Smooth muscle cell (in vitro differentiated cells): Measurements from ENCODE around the gene KLHDC8A. TPM values are rescaled to one million over a fixed set of nuclear protein-coding genes. Genes with fewer than 3 reads are reported as not detected.

Experiments
- DNase-seq: peaks from one replicate; lab custom pipeline; 2025; ENCODE audit not compliant: unreplicated experiment; lab: John Stamatoyannopoulos, UW
- H2AFZ ChIP-seq: fragments of 200-600 bp; sonication (generic); 2 replicates; pipeline ENCODE4 v1.6.0; 2016; ENCODE audit warnings: antibody characterized with exemption, low read depth, mild to moderate bottlenecking
- H3F3A ChIP-seq: fragments of 200-600 bp; sonication (generic); 2 replicates; pipeline ENCODE4 v1.6.0; 2017; ENCODE audit warnings: antibody characterized with exemption, low read depth
- H3K27ac ChIP-seq: fragments of 200-600 bp; sonication (generic); 2 replicates; pipeline ENCODE4 v1.5.1; 2016; ENCODE audit warnings: low read depth, mild to moderate bottlenecking
- H3K27me3 ChIP-seq: fragments of 200-600 bp; sonication (generic); 2 replicates; pipeline ENCODE4 v1.6.1; 2016; ENCODE audit warnings: low read depth, mild to moderate bottlenecking
- H3K36me3 ChIP-seq: fragments of 200-600 bp; sonication (generic); 2 replicates; pipeline ENCODE4 v1.5.1; 2016; ENCODE audit warnings: low read depth
- H3K4me1 ChIP-seq: fragments of 200-600 bp; sonication (generic); 2 replicates; pipeline ENCODE4 v1.5.1; 2016; ENCODE audit warnings: low read depth
- H3K4me2 ChIP-seq: fragments of 200-600 bp; sonication (generic); 2 replicates; pipeline ENCODE4 v1.6.0; 2016; ENCODE audit warnings: mild to moderate bottlenecking
- H3K4me3 ChIP-seq: fragments of 200-600 bp; sonication (generic); 2 replicates; pipeline ENCODE4 v1.5.1; 2016; ENCODE audit warnings: mild to moderate bottlenecking
- H3K79me2 ChIP-seq: fragments of 200-600 bp; sonication (generic); 2 replicates; pipeline ENCODE4 v1.6.0; 2016; ENCODE audit warnings: low read depth, mild to moderate bottlenecking
- H3K9ac ChIP-seq: fragments of 200-600 bp; sonication (generic); 2 replicates; pipeline ENCODE4 v1.6.0; 2016; ENCODE audit warnings: low read depth
- H3K9me3 ChIP-seq: fragments of 200-600 bp; sonication (generic); replicated peaks from 2 replicates; pipeline ENCODE4 v1.5.1; 2016; ENCODE audit warnings: low read depth
- H4K20me1 ChIP-seq: fragments of 200-600 bp; sonication (generic); 2 replicates; pipeline ENCODE4 v1.6.0; 2016; ENCODE audit warnings: low read depth
- CTCF ChIP-seq: fragments of 200-600 bp; sonication (generic); IDR thresholded peaks from 2 replicates; pipeline ENCODE4 v1.5.1; 2017; ENCODE audit warnings: borderline replicate concordance, mild to moderate bottlenecking, antibody characterized with exemption; ENCODE audit not compliant: insufficient read depth, poor library complexity, severe bottlenecking
- WGBS: methylation state at CpG from one replicate; pipeline ENCODE4 v1.1.7; 2016; ENCODE audit warnings: low lambda C conversion rate; 5-methylcytosine and 5-hydroxymethylcytosine counted together
- polyA plus RNA-seq: library from polyadenylated mRNA; unstranded; fragments of >200 nt; fragmentation: Nextera tagmentation; extraction: Ambion mirVana; gene quantifications from 2 replicates; pipeline ENCODE4 v1.2.1, GENCODE V29; 2016
- total RNA-seq: library from RNA; depleted of rRNA; stranded (reverse); fragments of >200 nt; gene quantifications from 2 replicates; pipeline ENCODE4 v1.2.3, GENCODE V29; 2014

The KLHDC8A gene
- total and polyA plus RNA-seq, 2 experiments from 2014 or later, result 0.33 TPM; not detected in 1

GRCh38 chr1:205396967-205397616 lies 40.4 kb upstream of the KLHDC8A start:
- Histone ChIP-seq H4K20me1 (no peaks in the 10 kb centered on the region), H3K4me3 (no peak overlapping the region), H3K9ac (no peak overlapping the region), H3K36me3 (no peaks in the 10 kb centered on the region), H3K4me1 (no peaks in the 10 kb centered on the region), H2AFZ (no peak overlapping the region), H3K9me3 (no peaks in the 10 kb centered on the region), H3K4me2 (no peak overlapping the region), H3K27me3 (peaks cover 2% of the 10 kb centered on the region), H3K79me2 (no peaks in the 10 kb centered on the region), H3K27ac (no peak overlapping the region), H3F3A (no peaks in the 10 kb centered on the region)
- no peak for DNase-seq
- peak; percentile 64 for TF ChIP-seq CTCF
- WGBS, result 11% methylated on average over 6 of the region's 6 CpGs

- TF ChIP-seq CTCF, result no peak
- 86% methylated on average over 3 of the region's 3 CpGs for WGBS
- H3K27me3 ChIP-seq, result peaks cover 5% of the 10 kb centered on the region
- no peak overlapping the region for H3K27ac ChIP-seq
- no peaks in the 10 kb centered on the region for H3K4me1 ChIP-seq
- H2AFZ ChIP-seq, result no peak overlapping the region
- no peak overlapping the region for H3K9ac ChIP-seq
- H3K4me2 ChIP-seq, result no peak overlapping the region
- H3F3A ChIP-seq, result no peaks in the 10 kb centered on the region
- no peak overlapping the region for H3K4me3 ChIP-seq
- no peaks in the 10 kb centered on the region for H3K9me3 ChIP-seq
- H4K20me1 ChIP-seq, result no peaks in the 10 kb centered on the region
- no peaks in the 10 kb centered on the region for H3K36me3 ChIP-seq
- no peaks in the 10 kb centered on the region for H3K79me2 ChIP-seq
- DNase-seq, result no peak
These were observed 38.9 kb upstream of the KLHDC8A start for GRCh38 chr1:205395616-205396015.

GRCh38 chr1:205392650-205393049 lies 35.9 kb upstream of the KLHDC8A start:
- peaks cover 5% of the 10 kb centered on the region for H3K27me3 ChIP-seq
- no peak for TF ChIP-seq CTCF

GRCh38 chr1:205391386-205391785 lies 34.7 kb upstream of the KLHDC8A start:
- DNase-seq, result no peak
- no peaks in the 10 kb centered on the region for H4K20me1 ChIP-seq
- no peaks in the 10 kb centered on the region for H3K79me2 ChIP-seq
- no peak overlapping the region for H3K9ac ChIP-seq
- no peaks in the 10 kb centered on the region for H3K36me3 ChIP-seq
- H3K4me2 ChIP-seq, result no peak overlapping the region
- H3F3A ChIP-seq, result no peaks in the 10 kb centered on the region
- H3K9me3 ChIP-seq, result no peaks in the 10 kb centered on the region
- no peak overlapping the region for H2AFZ ChIP-seq
- no peak overlapping the region for H3K27ac ChIP-seq
- H3K27me3 ChIP-seq, result peaks cover 5% of the 10 kb centered on the region
- TF ChIP-seq CTCF, result no peak
- 88% methylated on average over 7 of the region's 7 CpGs for WGBS
- no peaks in the 10 kb centered on the region for H3K4me1 ChIP-seq
- H3K4me3 ChIP-seq, result no peak overlapping the region

More at GRCh38 chr1:205392650-205393049, 35.9 kb upstream of the KLHDC8A start:
- H3K9ac ChIP-seq, result no peak overlapping the region
- no peaks in the 10 kb centered on the region for H3K36me3 ChIP-seq
- no peaks in the 10 kb centered on the region for H3K4me1 ChIP-seq
- H3K27ac ChIP-seq, result no peak overlapping the region
- no peaks in the 10 kb centered on the region for H3K9me3 ChIP-seq
- no peak overlapping the region for H3K4me3 ChIP-seq
- no peaks in the 10 kb centered on the region for H3K79me2 ChIP-seq
- H2AFZ ChIP-seq, result no peak overlapping the region
- H3K4me2 ChIP-seq, result no peak overlapping the region
- H3F3A ChIP-seq, result no peaks in the 10 kb centered on the region
- no peak for DNase-seq
- WGBS, result 86% methylated on average over 1 of the region's 1 CpG
- no peaks in the 10 kb centered on the region for H4K20me1 ChIP-seq
